NCI-H226 (cell line): Measurements from ENCODE around the gene FBXO36.
A peak's percentile ranks its signal among the peaks of the same experiment; 100 is the strongest.
"Not testable (repeated sequence)": the region's sequence is repeated elsewhere in the genome, so short reads cannot be mapped to it uniquely, and the experiment has no call there.

ENCODE experiments used
- DNase-seq: peaks from one replicate; pipeline ENCODE4 v3.0.0-alpha.2; 2015

Gene FBXO36

GRCh38 chr2:229914171-229914570 lies 8.1 kb upstream of the FBXO36 start:
- DNase-seq, result no peak

DNA sequence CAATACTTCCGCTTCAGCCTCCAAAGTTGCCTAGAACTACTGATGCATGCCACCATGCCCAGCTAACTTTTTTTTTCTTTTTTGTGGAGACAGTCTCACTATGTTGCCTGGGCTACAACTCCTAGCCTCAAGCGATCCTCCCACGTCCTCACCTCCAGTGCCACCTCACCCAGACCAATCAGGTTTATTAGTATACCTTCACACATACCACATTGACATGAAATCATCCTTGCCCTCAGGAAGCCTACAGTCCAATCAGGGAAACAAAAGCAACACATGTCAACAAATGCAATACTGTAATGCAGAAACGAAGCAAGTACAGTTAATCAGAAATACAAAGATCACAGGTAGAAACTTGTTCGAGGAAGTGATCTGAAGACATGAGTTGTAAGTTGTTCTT lies 4.5 kb upstream of the FBXO36 start:
- DNase-seq, result no peak

GRCh38 chr2:229920011-229920641 lies 2.2 kb upstream of the FBXO36 start:
- no peak for DNase-seq

- peak; percentile 68 for DNase-seq
These were observed 1.0 kb upstream of the FBXO36 start for GRCh38 chr2:229921101-229921891.

- peak; percentile 95 for DNase-seq
These were observed 333 bp upstream of the FBXO36 start, which contains the start of gene TRIP12 for GRCh38 chr2:229921892-229922448. TRIP12 (minus strand) TSS chr2:229922009; CDS start chr2:229880079, 41,930 bp downstream.

DNA sequence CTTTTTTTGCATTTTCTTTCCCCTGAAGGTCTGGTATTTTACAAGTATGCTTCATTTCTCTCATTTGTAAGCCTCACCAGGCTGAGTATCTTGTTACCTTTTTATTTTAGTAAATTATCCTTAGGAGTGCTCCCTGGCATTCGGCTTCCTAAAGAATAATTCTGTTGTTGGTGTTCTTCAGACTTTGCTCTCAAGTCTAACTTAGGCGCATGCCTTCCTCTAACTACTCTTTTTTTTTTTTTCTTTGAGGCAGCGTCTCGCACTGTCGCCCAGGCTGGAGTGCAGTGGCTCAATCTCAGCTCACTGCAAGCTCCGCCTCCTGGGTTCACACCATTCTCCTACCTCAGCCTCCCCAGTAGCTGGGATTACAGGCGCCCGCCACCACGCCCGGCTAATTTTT lies 2.2 kb downstream of the FBXO36 start:
- DNase-seq, result not testable (repeated sequence)

DNA sequence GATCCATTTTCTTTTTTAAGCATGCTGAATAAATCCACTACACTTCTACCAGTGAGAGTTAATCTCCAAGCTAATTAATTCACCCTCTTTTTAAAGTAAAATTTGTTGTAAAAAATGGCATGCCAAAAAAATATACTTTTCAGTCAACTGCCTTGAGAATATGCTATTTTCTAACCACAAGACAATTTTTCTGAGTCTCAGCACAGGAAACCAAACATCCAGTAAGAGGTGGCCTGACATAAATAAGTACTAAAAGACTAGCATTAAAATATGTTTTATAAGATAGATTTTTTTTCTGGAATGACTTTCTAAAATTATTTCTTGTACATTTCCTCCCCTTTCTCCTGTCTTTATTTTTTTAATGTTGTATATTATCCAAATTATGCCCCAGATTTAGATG lies 2.9 kb downstream of the FBXO36 start:
- no peak for DNase-seq

- no peak for DNase-seq
These were observed 5.6 kb downstream of the FBXO36 start for GRCh38 chr2:229927817-229928321.

DNA sequence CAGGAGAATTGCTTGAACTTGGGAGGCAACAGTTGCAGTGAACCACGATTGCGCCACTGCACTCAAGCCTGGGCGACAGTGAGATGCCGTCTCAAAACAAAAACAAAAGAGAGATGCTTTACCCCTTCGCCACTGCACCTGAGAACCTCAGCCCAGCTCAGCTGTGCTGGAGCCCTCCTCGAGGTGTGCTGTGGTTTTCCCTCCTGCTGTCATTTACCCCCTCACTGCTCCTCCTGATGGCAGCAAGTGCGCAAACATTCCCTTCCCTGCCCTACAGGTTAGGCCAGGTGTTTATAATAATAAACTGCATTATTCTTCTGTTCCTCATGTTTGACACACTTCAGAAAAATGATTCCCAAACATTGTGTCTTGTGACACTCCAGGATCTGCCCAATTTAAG lies 8.4 kb downstream of the FBXO36 start:
- no peak for DNase-seq

DNA sequence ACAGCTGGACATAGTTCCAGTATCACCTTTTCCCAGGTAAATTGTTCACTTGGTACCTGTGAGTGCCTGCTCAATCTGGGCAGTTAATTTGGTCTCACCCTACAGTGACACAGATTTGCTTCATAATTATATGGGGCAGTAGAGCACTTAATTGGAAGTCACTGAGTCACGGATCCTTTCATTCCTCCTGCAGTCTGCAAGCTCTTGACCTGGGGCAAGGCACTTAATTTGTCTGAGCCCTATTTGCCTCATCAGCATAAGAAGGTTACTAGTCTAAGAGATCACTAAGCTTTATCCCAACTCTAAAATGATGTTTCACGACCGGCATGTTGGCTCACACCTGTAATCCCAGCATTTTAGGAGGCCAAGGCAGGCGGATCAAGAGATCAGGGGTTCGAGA lies 8.9 kb downstream of the FBXO36 start:
- DNase-seq, result no peak

DNA sequence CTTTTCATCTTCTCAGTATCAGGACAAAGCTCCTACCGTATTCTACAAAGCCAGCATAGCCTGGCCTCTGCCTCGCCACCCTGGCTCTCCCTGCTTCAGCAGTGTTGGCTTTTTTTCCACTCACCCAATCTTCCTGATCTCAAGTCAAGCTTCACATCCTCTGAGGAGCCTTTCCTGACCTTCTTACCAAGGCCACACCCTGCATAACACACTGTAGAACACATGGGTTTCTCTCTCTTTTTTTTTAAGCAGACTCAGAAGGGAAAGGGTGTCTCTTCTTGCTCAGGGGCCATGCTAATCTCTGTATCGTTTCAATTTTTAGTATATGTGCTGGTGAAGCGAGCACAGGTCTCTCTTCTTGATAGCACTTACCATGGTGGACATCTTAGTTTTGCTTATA lies 15.2 kb downstream of the FBXO36 start:
- no peak for DNase-seq

GRCh38 chr2:229942671-229943070 lies 20.4 kb downstream of the FBXO36 start:
- DNase-seq, result no peak

- no peak for DNase-seq
These were observed 20.9 kb downstream of the FBXO36 start for GRCh38 chr2:229943171-229943570.

DNA sequence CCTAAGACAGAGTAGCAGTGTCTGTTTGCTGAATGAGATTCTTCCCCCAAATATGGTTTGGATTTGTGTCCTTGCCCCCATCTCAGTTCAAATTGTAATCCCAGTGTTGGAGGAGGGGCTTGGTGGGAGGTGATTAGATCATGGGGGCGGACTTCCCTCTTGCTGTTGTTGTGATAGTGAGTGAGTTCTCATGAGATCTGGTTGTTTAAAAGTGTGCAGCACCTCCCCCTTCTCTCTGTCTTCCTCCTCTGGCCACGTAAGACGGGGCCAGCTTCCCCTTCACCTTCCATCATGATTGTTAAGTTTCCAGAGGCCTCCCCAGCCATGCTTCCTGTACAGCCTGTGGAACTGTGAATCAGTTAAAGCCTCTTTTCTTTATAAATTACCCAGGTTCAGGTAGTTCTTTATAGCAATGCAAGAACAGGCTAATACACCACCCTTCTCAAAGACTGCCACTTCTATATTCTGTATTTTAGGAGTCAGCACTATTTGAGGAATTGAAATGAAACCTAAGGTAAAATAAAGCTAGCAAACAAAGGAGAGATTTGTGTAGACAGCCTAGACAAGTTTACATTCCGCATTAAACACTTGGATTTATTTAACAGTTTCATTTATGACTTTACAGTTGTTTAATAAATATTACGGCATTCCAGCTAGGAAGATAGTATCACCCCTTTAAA lies 21.6 kb downstream of the FBXO36 start:
- DNase-seq, result no peak

DNA sequence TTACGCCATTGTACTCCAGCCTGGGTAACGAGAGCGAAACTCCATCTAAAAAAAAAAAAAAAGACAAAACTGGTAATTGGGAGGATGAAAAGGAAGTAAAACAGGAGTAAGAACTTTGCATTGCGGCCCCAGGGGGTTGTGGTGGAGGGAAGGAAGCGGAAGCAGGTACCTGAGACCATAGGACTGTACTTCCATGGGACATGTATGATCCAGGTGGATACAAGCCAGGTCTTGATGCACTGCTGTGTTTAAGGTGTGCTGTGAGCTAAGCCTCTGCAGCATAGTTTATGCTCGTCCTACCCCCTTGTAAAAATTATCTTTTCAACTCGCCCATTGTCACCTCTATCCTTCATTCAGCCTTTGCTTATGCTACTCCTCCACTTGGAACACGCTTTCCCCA lies 23.7 kb downstream of the FBXO36 start:
- DNase-seq, result no peak

DNA sequence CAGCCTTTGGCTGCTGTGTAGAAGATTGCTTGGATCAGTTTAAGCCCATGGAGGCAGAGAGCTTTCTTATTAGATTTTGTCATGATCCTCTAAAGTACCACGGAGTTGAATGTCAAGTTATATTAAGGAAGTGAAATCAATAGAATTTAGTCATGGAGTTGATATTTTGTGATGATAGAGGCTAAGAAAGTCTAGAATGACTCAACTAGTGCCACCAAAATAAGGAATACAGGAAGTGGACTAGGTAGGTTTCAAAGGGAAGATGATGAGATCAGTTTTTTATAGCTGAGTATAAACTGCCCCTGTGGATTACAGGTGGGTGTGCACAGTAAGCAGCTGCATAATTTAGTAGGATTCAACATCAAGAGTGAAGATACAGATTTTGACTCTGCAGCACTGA lies 25.2 kb downstream of the FBXO36 start:
- no peak for DNase-seq

- no peak for DNase-seq
These were observed 30.0 kb downstream of the FBXO36 start for GRCh38 chr2:229952256-229952835.

GRCh38 chr2:229955663-229956062 lies 33.4 kb downstream of the FBXO36 start:
- DNase-seq, result no peak

DNA sequence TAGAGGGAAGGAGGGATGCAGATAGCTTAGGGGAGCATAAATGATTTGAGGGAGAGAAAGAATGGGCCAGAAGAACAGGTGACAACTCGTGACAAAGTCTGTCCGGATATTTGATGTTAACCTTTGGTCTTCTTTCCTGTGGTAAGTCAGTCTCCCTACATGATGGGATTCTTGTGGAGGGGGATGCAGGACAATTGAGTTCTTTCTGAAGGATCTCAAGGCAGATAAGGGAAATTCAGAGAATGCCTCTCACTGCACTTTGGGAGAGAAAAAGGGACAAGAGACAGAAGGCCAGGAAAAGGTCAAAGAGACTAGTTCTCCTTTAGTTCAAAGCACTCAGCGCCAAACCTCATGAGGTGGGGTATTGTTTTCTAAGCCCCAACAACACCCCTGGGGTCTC lies 34.2 kb downstream of the FBXO36 start:
- DNase-seq, result no peak

GRCh38 chr2:229963596-229963995 lies 41.3 kb downstream of the FBXO36 start:
- DNase-seq, result not testable (repeated sequence)

GRCh38 chr2:229969921-229970320 lies 47.6 kb downstream of the FBXO36 start:
- no peak for DNase-seq

DNA sequence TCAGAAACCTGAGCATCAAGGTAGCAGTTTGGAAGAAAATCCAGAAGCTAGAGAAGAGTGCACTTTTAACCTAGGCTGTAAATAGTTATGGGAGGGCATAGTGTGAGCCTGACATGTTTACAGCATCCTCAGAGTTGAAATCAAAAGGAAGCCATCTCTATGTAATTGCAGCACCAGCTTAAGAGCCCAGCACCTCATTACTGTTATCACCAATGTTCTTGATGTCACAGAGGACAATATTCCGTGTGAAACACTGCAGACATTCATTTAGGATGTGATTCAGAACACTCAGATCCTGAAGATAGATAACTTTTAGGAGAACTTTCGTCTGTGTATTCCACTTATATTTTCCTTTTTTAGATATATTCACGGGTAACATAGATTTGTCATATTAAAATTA lies 48.1 kb downstream of the FBXO36 start:
- no peak for DNase-seq

GRCh38 chr2:229971298-229971790 lies 49.0 kb downstream of the FBXO36 start:
- no peak for DNase-seq
